Gastrocnemius medialis (tissue), 4 donors: ENCODE results near the gene PTGER1.

Experiments used
- POLR2A ChIP-seq, 2 donors: fragments of 450-650 bp; IDR thresholded peaks; one replicate each; pipeline ENCODE4 v1.6.1; 2017; ENCODE audit warnings: antibody characterized with exemption in 2 of 2, mild to moderate bottlenecking in 2 of 2, moderate library complexity in 2 of 2
- TF ChIP-seq, protein P1 (sequence below), 5 experiments: fragments of 450-650 bp in 3 of 5; fragments of 200-600 bp in 2 of 5; sonication (generic) in 2 of 5; IDR thresholded peaks in 4 of 5; conservative IDR thresholded peaks in 1 of 5; 1 replicate in 4 of 5; 2 replicates in 1 of 5; pipeline ENCODE4 v1.5.1; 2016 to 2019; ENCODE audit warnings: antibody characterized with exemption in 5 of 5, mild to moderate bottlenecking in 3 of 5, moderate library complexity in 3 of 5

DNA sequence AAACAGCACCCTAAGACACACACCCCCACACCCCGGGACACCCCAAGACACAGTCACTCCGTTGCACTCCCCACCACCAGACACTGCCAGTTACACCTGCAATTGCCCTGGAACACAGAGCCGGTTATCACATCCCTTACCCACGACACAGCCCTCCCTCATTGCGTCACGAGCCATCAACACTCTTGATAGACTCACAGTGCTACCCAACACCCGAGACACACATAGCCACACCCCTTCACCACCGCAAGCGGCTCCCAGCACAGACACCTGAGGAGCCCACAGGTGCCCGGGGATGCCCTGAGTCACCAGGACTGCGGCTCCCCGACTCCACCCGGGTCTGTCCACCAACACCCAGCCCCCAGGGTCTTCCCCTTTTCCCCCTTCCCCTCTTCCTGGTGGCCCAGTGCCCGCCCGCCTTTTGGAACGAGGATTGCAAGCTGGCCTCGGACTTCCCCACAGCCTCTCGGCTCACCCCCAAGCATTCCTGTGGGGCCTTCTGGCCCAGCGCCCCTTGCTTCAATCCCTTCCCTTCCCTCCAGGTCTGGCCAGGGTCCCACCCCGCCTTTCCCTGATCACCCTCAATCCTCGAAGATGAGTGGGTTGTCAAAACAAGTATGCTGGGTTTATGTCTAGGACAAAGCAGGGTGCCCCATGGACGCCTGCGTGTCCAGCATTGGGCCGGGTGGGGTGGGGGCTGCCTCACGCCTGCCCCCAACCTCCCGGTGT lies 1.7 kb upstream of the PTGER1 start:
- TF ChIP-seq, protein P1, sequence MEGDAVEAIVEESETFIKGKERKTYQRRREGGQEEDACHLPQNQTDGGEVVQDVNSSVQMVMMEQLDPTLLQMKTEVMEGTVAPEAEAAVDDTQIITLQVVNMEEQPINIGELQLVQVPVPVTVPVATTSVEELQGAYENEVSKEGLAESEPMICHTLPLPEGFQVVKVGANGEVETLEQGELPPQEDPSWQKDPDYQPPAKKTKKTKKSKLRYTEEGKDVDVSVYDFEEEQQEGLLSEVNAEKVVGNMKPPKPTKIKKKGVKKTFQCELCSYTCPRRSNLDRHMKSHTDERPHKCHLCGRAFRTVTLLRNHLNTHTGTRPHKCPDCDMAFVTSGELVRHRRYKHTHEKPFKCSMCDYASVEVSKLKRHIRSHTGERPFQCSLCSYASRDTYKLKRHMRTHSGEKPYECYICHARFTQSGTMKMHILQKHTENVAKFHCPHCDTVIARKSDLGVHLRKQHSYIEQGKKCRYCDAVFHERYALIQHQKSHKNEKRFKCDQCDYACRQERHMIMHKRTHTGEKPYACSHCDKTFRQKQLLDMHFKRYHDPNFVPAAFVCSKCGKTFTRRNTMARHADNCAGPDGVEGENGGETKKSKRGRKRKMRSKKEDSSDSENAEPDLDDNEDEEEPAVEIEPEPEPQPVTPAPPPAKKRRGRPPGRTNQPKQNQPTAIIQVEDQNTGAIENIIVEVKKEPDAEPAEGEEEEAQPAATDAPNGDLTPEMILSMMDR (IDR thresholded peaks at IDR 0.05 in 4 of 5, conservative IDR thresholded peaks at IDR 0.05 in 1 of 5), result no peak
- no peak for TF ChIP-seq POLR2A (IDR thresholded peaks at IDR 0.05)
